ENCODE data around the gene TMEM94. TPM values are rescaled to one million over a fixed set of nuclear protein-coding genes. Genes with fewer than 3 reads are reported as not detected.

Gene TMEM94
- polyA plus RNA-seq, 2 of the 4 experiments (the other 2 are of a cell fraction), result 30.5 to 63.8 TPM

GRCh38 chr17:75442168-75443103 lies 14.0 kb upstream of the TMEM94 start:
- POLR2A ChIA-PET, result interaction anchor here (0.7 to 1.1 kb wide), 2 partner anchors 12 to 178 kb away, joined by 3 to 6 read pairs; no protein-coding TSS in a partner anchor
- peak in 1 of 2 experiments; percentile 66 for DNase-seq (ENCODE audit: low read depth in 1 of 2, low spot score in 1 of 2)
- peaks cover 11% of the 10 kb centered on the region for H3K4me1 ChIP-seq
- ATAC-seq, result peak; percentile 55 to 67
- peak overlapping the region; percentile 8; the same call in 2 of the 3 replicates for H3K4me2 ChIP-seq
- CTCF ChIA-PET, result interaction anchor here (0.8 to 3.8 kb wide), 9 partner anchors 9 to 74 kb away, joined by 3 to 19 read pairs (median 4); partner anchors contain the start of genes TMEM94 and TSEN54
- peak in 1 of 2 experiments; percentile 30; a peak in 1 of 5 replicates for TF ChIP-seq EP300 (IDR thresholded peaks at IDR 0.05)
- TF ChIP-seq CEBPB (IDR thresholded peaks at IDR 0.05), result peak; percentile 36 to 69; a peak in 3 of 4 replicates
- TF ChIP-seq PHF8 (IDR thresholded peaks at IDR 0.05; ENCODE audit: borderline replicate concordance, low read depth), result no peak
- H3K9me3 ChIP-seq, result no peaks in the 10 kb centered on the region
- no peak for FAIRE-seq
- WGBS (ENCODE audit: missing lambda C conversion rate), result 66% methylated on average over 4 of the region's 4 CpGs
- peak overlapping the region in 1 of 2 experiments; percentile 36; a peak in 3 of 6 replicates for H3K27ac ChIP-seq
- no peak overlapping the region for H3K4me3 ChIP-seq

- ATAC-seq, result no peak
- POLR2A ChIA-PET, result no interaction called here
- WGBS (ENCODE audit: missing lambda C conversion rate), result 81% methylated on average over 3 of the region's 3 CpGs
Observed at GRCh38 chr17:75445296-75445695, 11.1 kb upstream of the TMEM94 start.

More at GRCh38 chr17:75445296-75445695, 11.1 kb upstream of the TMEM94 start:
- Histone ChIP-seq H3K9me3 (no peaks in the 10 kb centered on the region), H3K4me1 (peaks cover 11% of the 10 kb centered on the region), H3K4me2 (no peak overlapping the region), H3K27ac (no peak overlapping the region), H3K4me3 (no peak overlapping the region)
- FAIRE-seq (no peak), DNase-seq (ENCODE audit: low read depth in 1 of 2, low spot score in 1 of 2) (no peak)
- no peak for TF ChIP-seq USF2 (IDR thresholded peaks at IDR 0.05)
- no peak for TF ChIP-seq FOSB (CRISPR knock-in tag; IDR thresholded peaks at IDR 0.05)
- TF ChIP-seq NR3C1 (IDR thresholded peaks at IDR 0.05), result no peak
- no peak for TF ChIP-seq EHMT2 (IDR thresholded peaks at IDR 0.05; ENCODE audit: low read depth)
- TF ChIP-seq REST (IDR thresholded peaks at IDR 0.05), result no peak
- no peak for TF ChIP-seq SREBF2 (IDR thresholded peaks at IDR 0.05)
- no peak for TF ChIP-seq RAD21 (conservative IDR thresholded peaks at IDR 0.05 in 1 of 2, IDR thresholded peaks at IDR 0.05 in 1 of 2)
- no peak for TF ChIP-seq JUN (IDR thresholded peaks at IDR 0.05)
- TF ChIP-seq CTCF (IDR thresholded peaks at IDR 0.05), result no peak
- CTCF ChIA-PET, result interaction anchor here (0.7 to 3.8 kb wide), 3 partner anchors 10 to 82 kb away, joined by 3 to 19 read pairs (median 3); partner anchors contain the start of gene TMEM94

Measured in A549 (cell line).